Thoracic aorta (tissue), 2 donors: ENCODE data around the gene SPPL2A. TPM values are rescaled to one million over a fixed set of nuclear protein-coding genes. Genes with fewer than 3 reads are reported as not detected.
"Not testable (repeated sequence)": the region's sequence is repeated elsewhere in the genome, so short reads cannot be mapped to it uniquely, and the experiment has no call there.

Experiments used
- ATAC-seq: fragments of 150-250 bp; one replicate; pipeline ENCODE4 v1.8.0; 2017; ENCODE audit warnings: low read depth; ENCODE audit not compliant: insufficient number of reproducible peaks, low FRiP score
- DNase-seq: peaks from one replicate; pipeline ENCODE4 v3.0.0-alpha.2; 2020; ENCODE audit warnings: low spot score
- H3K27ac ChIP-seq, 2 donors: fragments of 200-600 bp; sonication (generic); 1 replicate in 1 of 2; 2 replicates in 1 of 2; pipeline ENCODE4 v1.5.1; 2016; ENCODE audit warnings: mild to moderate bottlenecking in 2 of 2, moderate library complexity in 2 of 2
- H3K27me3 ChIP-seq: fragments of 200-600 bp; sonication (generic); replicated peaks from 2 replicates; pipeline ENCODE4 v1.6.0; 2016; ENCODE audit warnings: mild to moderate bottlenecking; ENCODE audit not compliant: insufficient read depth
- H3K36me3 ChIP-seq: fragments of 200-600 bp; sonication (generic); one replicate; pipeline ENCODE4 v1.5.1; 2016
- H3K4me1 ChIP-seq, 2 donors: fragments of 200-600 bp; sonication (generic); 1 replicate in 1 of 2; 2 replicates in 1 of 2; pipeline versions ENCODE4 v1.5.1 to v1.6.0; 2016; ENCODE audit warnings: low read depth in 2 of 2, mild to moderate bottlenecking in 1 of 2; ENCODE audit not compliant: control insufficient read depth in 1 of 2
- H3K4me3 ChIP-seq: fragments of 200-600 bp; sonication (generic); 2 replicates; pipeline ENCODE4 v1.5.1; 2016; ENCODE audit warnings: mild to moderate bottlenecking
- H3K9me3 ChIP-seq: fragments of 200-600 bp; sonication (generic); 2 replicates; pipeline ENCODE4 v1.5.1; 2016
- total RNA-seq, 2 donors: library from RNA; depleted of rRNA; stranded (reverse); fragments of >200 nt; gene quantifications; one replicate each; pipeline versions ENCODE4 v1.1.0 to v1.2.3, GENCODE V29; 2016
- TF ChIP-seq, protein P1 (sequence below): fragments of 200-600 bp; sonication (generic); IDR thresholded peaks from one replicate; pipeline ENCODE4 v1.5.1; 2019; ENCODE audit warnings: antibody characterized with exemption

SPPL2A gene, protein sequence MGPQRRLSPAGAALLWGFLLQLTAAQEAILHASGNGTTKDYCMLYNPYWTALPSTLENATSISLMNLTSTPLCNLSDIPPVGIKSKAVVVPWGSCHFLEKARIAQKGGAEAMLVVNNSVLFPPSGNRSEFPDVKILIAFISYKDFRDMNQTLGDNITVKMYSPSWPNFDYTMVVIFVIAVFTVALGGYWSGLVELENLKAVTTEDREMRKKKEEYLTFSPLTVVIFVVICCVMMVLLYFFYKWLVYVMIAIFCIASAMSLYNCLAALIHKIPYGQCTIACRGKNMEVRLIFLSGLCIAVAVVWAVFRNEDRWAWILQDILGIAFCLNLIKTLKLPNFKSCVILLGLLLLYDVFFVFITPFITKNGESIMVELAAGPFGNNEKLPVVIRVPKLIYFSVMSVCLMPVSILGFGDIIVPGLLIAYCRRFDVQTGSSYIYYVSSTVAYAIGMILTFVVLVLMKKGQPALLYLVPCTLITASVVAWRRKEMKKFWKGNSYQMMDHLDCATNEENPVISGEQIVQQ
- 100 to 1,000 TPM; 281 to 500 TPM for total RNA-seq

DNA sequence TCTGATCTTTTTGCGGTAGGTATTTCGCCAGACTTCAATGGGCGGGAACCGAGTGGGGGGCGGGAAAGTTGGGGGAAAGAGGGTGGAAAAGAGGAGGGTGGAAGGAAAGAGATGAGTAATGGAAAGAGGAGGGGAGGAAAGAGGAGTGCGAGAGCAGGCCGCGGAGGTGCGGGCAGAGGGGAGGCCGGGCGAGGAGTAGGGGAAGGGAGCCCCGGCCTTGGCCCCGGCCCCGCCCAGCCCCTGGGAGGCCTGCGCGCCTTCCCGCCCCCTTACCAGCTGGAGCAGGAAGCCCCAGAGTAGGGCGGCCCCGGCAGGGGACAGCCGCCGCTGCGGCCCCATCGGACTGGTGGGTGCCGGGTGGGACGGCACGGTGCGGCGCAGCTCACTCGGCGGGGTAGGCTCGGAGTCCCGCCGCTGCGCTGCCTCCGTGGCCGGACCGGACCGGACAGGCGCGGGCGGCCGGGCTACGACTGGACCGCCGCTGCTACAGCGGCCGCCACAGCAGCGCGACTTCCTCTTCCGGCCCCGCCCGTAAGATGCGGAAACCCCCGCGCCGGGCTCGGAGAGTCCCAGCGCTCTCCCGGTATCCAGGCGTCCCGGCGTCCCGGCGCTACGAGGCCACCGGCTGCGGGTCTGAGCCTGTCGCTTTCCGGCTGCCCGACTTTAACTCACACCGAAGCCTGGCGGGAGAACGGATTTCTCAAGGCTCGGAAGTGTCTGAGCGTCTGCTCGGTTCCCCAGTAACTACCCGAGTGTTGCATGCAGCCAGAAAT, at the start of gene SPPL2A:
SPPL2A (minus strand) TSS at position 512 of the 773 bp plus-strand sequence; CDS start at position 339, 173 bp downstream.
- ATAC-seq (peak; percentile 78), DNase-seq (peak; percentile 54)
- Histone ChIP-seq H3K36me3 (no peaks in the 10 kb centered on the region), H3K27me3 (no peaks in the 10 kb centered on the region), H3K4me1 (peaks cover 27 to 55% of the 10 kb centered on the region in 2 donors), H3K4me3 (peak within 1 kb of the TSS; percentile 95), H3K27ac (peak within 1 kb of the TSS; percentile 88 to 95), H3K9me3 (no peaks in the 10 kb centered on the region)
- TF ChIP-seq, protein P1, sequence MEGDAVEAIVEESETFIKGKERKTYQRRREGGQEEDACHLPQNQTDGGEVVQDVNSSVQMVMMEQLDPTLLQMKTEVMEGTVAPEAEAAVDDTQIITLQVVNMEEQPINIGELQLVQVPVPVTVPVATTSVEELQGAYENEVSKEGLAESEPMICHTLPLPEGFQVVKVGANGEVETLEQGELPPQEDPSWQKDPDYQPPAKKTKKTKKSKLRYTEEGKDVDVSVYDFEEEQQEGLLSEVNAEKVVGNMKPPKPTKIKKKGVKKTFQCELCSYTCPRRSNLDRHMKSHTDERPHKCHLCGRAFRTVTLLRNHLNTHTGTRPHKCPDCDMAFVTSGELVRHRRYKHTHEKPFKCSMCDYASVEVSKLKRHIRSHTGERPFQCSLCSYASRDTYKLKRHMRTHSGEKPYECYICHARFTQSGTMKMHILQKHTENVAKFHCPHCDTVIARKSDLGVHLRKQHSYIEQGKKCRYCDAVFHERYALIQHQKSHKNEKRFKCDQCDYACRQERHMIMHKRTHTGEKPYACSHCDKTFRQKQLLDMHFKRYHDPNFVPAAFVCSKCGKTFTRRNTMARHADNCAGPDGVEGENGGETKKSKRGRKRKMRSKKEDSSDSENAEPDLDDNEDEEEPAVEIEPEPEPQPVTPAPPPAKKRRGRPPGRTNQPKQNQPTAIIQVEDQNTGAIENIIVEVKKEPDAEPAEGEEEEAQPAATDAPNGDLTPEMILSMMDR = no peak

DNA sequence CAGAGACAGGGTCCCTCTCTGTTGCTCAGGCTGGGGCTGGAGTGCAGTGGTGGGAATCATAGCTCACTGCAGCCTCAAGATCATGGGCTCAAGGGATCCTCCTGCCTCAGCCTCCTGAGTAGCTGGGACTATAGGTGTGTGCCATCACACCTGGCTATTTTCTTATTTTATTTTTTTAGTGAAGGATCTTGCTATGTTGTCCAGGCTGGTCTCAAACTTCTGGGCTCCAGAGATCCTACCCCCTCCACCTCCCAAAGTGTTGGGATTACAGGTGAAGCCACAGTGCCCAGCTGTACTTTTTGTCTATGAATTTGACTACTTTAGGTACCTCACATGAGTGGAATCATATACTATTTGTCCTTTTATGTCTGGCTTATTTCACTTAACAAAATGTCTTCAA, 49.1 kb upstream of the SPPL2A start:
- TF ChIP-seq, protein P1 = no peak
- H3K27me3 ChIP-seq = no peaks in the 10 kb centered on the region
- no peaks in the 10 kb centered on the region for H3K36me3 ChIP-seq
- no peak for ATAC-seq
- H3K27ac ChIP-seq = no peak overlapping the region
- H3K9me3 ChIP-seq = no peaks in the 10 kb centered on the region
- H3K4me1 ChIP-seq = peaks cover 0 to 7% of the 10 kb centered on the region in 2 donors
- H3K4me3 ChIP-seq = no peak overlapping the region
- DNase-seq = no peak

DNA sequence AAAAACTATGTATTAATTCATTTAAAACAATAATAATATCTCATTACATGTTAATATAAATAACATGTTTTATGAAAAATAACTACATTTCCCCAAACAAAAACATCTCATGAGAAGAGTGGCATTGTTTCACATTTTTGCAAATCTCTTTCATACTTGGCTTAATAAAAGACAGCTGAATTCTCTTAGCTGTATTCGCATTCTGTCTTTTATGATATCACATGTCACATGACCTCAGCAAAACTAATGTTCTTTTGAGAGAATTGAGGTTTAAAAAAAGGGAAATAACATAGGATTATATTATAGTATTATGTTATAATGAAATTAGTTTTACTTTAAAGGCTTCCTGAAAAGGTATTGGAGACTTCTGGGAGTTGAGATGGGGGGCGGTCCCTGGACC, 48.4 kb upstream of the SPPL2A start:
- no peak for DNase-seq
- TF ChIP-seq, protein P1 = no peak
- no peaks in the 10 kb centered on the region for H3K4me1 ChIP-seq
- no peaks in the 10 kb centered on the region for H3K9me3 ChIP-seq
- H3K36me3 ChIP-seq = no peaks in the 10 kb centered on the region
- H3K4me3 ChIP-seq = no peak overlapping the region
- ATAC-seq = no peak
- no peaks in the 10 kb centered on the region for H3K27me3 ChIP-seq
- no peak overlapping the region for H3K27ac ChIP-seq

DNA sequence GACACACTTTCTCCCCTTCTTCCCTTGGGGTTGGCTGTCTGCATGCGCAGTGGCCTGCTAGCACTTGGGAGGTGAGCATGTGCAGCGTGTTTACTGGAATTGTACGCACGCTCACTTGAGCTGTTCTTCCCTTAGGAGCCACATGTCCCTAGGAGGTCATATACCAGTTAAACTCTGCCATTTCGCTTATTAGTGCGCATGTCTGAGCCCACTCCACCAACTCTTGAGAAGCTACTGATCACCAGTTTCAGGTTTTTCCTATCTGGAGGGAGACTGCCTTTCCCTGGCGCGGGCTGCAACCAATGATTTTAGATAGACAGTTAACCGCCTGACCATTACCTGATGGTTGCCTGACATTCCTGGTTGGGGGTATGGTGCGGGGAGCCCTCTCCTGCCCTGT, 47.6 kb upstream of the SPPL2A start:
- H3K9me3 ChIP-seq = no peaks in the 10 kb centered on the region
- TF ChIP-seq, protein P1 = no peak
- no peaks in the 10 kb centered on the region for H3K36me3 ChIP-seq
- H3K4me3 ChIP-seq = no peak overlapping the region
- ATAC-seq (no peak), DNase-seq (no peak)
- no peaks in the 10 kb centered on the region for H3K27me3 ChIP-seq
- H3K4me1 ChIP-seq = no peaks in the 10 kb centered on the region
- H3K27ac ChIP-seq = no peak overlapping the region

DNA sequence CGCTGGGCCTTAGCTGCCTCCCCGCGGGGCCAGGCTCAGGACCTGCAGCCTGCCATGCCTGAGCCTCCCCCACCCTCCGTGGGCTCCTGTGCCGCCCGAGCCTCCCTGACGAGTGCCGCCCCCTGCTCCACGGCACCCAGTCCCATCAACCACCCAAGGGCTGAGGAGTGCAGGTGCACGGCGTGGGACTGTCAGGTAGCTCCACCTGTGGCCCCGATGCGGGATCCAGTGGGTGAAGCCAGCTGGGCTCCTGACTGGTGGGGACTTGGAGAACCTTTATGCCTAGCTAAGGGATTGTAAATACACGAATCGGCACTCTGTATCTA, 46.6 kb upstream of the SPPL2A start:
- H3K36me3 ChIP-seq, H3K4me1 ChIP-seq, H3K4me3 ChIP-seq, H3K27ac ChIP-seq, DNase-seq, H3K27me3 ChIP-seq, H3K9me3 ChIP-seq, ATAC-seq: not testable (repeated sequence)

DNA sequence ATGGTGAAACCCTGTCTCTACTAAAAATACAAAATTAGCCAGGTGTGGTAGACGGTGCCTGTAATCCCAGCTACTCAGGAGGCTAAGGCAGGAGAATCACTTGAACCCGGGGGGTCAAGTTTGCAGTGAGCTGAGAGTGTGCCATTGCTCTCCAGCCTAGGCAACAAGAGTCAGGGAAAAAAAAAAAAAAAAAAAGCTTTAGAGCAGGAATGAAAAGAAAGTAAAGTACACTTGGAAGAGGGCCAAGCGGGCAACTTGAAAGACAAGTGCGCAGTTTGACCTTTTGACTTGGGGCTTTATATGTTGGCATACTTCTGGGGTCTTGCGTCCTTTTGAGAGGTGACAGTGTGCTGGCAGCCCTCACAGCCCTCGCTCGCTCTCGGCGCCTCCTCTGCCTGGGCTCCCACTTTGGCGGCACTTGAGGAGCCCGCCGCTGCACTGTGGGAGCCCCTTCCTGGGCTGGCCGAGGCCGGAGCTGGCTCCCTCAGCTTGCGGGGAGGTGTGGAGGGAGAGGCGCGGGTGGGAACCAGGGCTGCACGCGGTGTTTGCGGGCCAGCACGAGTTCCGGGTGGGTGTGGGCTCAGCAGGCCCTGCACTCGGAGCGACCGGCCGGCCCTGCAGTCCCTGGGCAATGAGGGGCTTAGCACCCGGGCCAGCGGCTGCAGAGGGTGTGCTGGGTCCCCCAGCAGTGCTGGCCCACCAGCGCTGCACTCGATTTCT, 46.1 kb upstream of the SPPL2A start:
- not testable (repeated sequence) for H3K27me3 ChIP-seq, H3K4me1 ChIP-seq, H3K36me3 ChIP-seq, H3K27ac ChIP-seq, DNase-seq, ATAC-seq, H3K4me3 ChIP-seq, H3K9me3 ChIP-seq
